PFSK-1 (cell line): ENCODE measurements around the gene POLA2.

Source experiments
- FOXP2 ChIP-seq: optimal IDR thresholded peaks from 2 replicates; pipeline ENCODE3; 2011; ENCODE audit warnings: borderline replicate concordance, control low read depth, inconsistent platforms; ENCODE audit not compliant: insufficient read depth; ENCODE audit errors: extremely low read length, extremely low read depth
- POLR2AphosphoS5 ChIP-seq: IDR thresholded peaks from 2 replicates; pipeline ENCODE4 v1.6.1; 2012; ENCODE audit warnings: low read depth, mild to moderate bottlenecking, control low read depth, low read length, moderate library complexity
- SIN3A ChIP-seq: IDR thresholded peaks from 2 replicates; pipeline ENCODE4 v1.6.1; 2012; ENCODE audit warnings: mild to moderate bottlenecking, low read length, moderate library complexity, borderline replicate concordance; ENCODE audit not compliant: insufficient read depth

GRCh38 chr11:65226103-65226442 is 35.7 kb upstream of the POLA2 start:
- no peak for TF ChIP-seq SIN3A
- TF ChIP-seq FOXP2, result no peak
- TF ChIP-seq POLR2AphosphoS5, result no peak
